Dedifferentiated amniotic fluid mesenchymal stem cell (primary cell): ENCODE results near the gene MLNR.

Source experiments
- DNase-seq: peaks from one replicate; pipeline ENCODE4 v3.0.0-alpha.2; 2016; ENCODE audit errors: extremely low spot score

The MLNR gene

DNA sequence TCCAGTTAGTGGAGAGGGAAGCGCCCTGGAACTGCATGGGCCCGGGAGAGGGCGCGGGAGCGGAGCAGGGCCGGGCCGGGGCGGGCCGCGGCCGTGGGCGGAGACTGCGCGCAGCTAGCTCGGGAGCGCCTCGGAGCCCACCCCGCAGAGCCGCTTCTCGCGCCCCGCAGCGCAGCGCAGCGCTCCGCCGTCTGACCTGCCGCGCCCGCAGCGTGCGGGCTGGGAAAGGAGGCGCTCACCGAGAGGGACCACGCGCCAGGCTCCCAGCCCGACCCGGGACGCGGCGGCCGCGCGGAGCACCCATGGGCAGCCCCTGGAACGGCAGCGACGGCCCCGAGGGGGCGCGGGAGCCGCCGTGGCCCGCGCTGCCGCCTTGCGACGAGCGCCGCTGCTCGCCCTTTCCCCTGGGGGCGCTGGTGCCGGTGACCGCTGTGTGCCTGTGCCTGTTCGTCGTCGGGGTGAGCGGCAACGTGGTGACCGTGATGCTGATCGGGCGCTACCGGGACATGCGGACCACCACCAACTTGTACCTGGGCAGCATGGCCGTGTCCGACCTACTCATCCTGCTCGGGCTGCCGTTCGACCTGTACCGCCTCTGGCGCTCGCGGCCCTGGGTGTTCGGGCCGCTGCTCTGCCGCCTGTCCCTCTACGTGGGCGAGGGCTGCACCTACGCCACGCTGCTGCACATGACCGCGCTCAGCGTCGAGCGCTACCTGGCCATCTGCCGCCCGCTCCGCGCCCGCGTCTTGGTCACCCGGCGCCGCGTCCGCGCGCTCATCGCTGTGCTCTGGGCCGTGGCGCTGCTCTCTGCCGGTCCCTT, at the start of gene MLNR:
MLNR (plus strand) TSS at position 303 of the 820 bp plus-strand sequence; CDS start at position 303, 0 bp downstream.
- DNase-seq: no peak

GRCh38 chr13:49171359-49171758, 48.8 kb upstream of the MLNR start:
- DNase-seq: no peak

- no peak for DNase-seq
Observed at GRCh38 chr13:49183672-49184325, 36.3 kb upstream of the MLNR start.

DNA sequence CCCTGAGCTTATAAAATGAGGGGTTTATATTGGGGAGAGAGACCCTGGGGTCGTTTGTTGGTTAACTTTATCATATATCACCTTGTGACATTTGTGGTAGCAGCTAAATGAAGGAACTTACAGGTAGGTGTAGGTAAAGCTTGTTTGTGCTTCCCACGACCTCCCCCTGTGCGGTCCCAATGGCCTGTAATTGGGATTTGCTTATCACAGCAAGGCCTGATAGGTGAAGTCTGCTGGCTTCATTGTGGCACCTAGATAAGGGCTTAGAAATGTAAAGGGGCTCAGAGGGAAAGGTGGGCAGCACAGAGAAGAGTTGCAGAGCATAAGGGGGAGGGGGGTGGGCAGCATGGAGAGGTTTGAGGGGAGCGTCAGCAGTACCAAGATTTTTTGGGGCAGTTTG, 35.5 kb upstream of the MLNR start:
- no peak for DNase-seq

- no peak for DNase-seq
Observed at GRCh38 chr13:49185264-49185663, 34.9 kb upstream of the MLNR start.

GRCh38 chr13:49190901-49191300, 29.2 kb upstream of the MLNR start:
- no peak for DNase-seq

GRCh38 chr13:49206641-49207040, 13.5 kb upstream of the MLNR start:
- no peak for DNase-seq

- DNase-seq: no peak
Observed at GRCh38 chr13:49208619-49209018, 11.5 kb upstream of the MLNR start.

- DNase-seq: no peak
Observed at GRCh38 chr13:49210114-49210513, 10.0 kb upstream of the MLNR start.

DNA sequence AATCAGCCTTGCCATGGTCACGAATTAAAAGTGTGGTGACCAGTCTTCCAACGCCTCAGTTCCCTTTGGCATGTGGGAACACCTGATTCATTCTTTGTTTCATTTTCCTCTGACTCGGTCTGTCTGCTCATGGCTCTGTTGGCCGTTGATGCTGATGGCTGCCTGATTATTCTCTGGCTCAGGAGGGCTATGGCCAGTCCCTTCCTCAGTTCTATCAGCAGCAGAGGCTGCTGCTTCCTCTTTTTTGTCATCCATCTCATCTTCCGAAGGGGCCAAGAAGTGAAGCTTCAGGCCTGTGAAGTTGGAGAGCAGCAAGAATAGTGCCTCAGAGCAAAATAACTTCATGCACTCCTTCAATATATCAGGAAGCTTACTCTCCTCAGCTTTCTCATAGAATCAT, 9.5 kb upstream of the MLNR start:
- DNase-seq: no peak

DNA sequence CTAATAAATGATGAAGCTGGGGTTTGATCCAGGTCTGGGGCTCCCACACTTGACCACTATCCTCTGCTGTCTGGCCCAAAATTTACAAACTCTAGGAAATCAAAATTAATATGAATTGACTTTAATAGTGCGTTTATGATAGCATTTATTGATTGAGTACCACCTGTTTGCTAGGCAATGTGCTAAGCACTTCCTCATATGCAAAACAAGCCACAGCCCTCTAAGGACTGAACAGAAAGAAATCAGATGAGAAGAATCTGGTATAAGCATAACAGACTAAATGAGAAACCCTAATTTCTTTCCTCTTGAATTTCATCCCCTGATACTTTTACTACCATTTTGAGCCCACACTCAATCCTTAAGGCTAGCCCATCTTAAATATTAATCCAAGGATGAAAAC, 6.6 kb upstream of the MLNR start:
- DNase-seq: no peak

GRCh38 chr13:49213997-49214916, 5.9 kb upstream of the MLNR start:
- DNase-seq: no peak

DNA sequence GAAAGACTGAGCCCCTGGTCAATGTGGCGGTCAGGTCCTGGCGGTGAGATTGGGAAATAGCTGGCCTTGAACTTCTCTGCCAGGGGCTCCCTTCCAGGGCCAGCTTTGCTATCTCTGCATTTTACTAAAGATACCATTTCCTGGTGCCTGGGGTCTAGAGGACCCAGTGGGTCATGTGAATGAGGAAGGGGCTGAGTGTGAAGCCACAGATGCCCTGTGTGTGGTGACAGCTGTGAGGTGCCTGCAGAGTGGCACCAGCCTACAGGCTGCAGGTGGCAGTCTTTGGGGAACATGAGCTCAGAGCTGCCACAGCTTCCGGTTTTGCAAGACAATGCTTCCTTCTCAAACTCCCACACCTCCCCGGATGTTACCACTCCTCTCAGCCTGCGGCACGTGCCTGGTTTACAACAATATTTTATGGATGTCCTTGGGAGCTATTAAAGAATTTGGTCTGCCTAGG, 5.2 kb upstream of the MLNR start:
- no peak for DNase-seq

GRCh38 chr13:49216334-49216733, 3.8 kb upstream of the MLNR start:
- DNase-seq: no peak

GRCh38 chr13:49217962-49218492, 2.1 kb upstream of the MLNR start:
- DNase-seq: no peak

GRCh38 chr13:49218493-49219051, 1.6 kb upstream of the MLNR start:
- no peak for DNase-seq

GRCh38 chr13:49219647-49220035, 497 bp upstream of the MLNR start:
- DNase-seq: no peak

DNA sequence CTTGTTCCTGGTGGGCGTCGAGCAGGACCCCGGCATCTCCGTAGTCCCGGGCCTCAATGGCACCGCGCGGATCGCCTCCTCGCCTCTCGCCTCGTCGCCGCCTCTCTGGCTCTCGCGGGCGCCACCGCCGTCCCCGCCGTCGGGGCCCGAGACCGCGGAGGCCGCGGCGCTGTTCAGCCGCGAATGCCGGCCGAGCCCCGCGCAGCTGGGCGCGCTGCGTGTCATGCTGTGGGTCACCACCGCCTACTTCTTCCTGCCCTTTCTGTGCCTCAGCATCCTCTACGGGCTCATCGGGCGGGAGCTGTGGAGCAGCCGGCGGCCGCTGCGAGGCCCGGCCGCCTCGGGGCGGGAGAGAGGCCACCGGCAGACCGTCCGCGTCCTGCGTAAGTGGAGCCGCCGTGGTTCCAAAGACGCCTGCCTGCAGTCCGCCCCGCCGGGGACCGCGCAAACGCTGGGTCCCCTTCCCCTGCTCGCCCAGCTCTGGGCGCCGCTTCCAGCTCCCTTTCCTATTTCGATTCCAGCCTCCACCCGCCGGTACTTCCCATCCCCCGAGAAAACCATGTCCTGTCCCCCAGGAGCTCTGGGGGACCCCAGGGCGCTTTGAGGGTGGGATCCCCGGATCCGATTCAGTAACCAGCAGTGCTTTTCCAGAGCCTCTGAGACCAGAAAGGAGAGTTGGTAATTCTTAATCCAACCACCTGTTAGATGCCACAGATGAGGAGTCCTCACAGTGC, 885 bp downstream of the MLNR start:
- DNase-seq: no peak

DNA sequence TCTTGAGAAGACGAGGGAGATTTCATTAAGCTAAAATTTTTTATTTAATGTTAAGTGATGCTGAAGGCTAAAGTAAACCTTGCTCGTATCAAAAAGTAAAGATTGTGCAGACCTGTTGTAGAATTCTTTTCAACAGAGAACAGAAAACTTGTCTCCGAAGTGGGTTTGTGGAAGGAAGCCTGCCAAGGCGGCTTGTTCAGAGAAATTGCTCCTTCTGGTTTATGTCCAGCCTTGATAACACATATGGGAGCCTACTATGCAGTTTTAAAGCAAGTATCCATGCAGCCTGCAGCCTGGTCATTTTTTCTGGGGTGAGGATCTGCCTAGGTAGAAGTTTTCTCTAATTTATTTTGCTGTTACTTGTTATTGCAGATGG, 1.4 kb downstream of the MLNR start:
- DNase-seq: no peak

- DNase-seq: no peak
Observed at GRCh38 chr13:49225223-49226042, 5.3 kb downstream of the MLNR start.
